Stimulated activated effector memory CD8-positive, alpha-beta T cell treated with anti-CD3 and anti-CD28 coated beads, Interleukin-12 subunit alpha, Interleukin-12 subunit beta, amount 100 ng/mL, for 72 hours (primary cell): ENCODE data around the gene ATP5ME.
A peak's percentile ranks its signal among the peaks of the same experiment; 100 is the strongest.
"Not testable (repeated sequence)": the region's sequence is repeated elsewhere in the genome, so short reads cannot be mapped to it uniquely, and the experiment has no call there.

Experiments
- ATAC-seq: fragments of 150-1000 bp; cut with Tn5 transposase; 2 replicates; pipeline ENCODE4 v1.10.0; 2021
- DNase-seq, 2 donors: peaks; one replicate each; pipeline ENCODE4 v3.0.0; 2021 to 2022; ENCODE audit warnings: low spot score in 2 of 2
- H3K27ac Mint-ChIP-seq: one replicate; pipeline ENCODE4 v1.8.0; 2022; ENCODE audit warnings: mild to moderate bottlenecking, mixed read lengths
- H3K36me3 Mint-ChIP-seq: one replicate; pipeline ENCODE4 v1.8.0; 2022; ENCODE audit warnings: mild to moderate bottlenecking, mixed read lengths
- H3K4me1 Mint-ChIP-seq: one replicate; pipeline ENCODE4 v1.8.0; 2022; ENCODE audit warnings: mixed read lengths
- H3K4me3 Mint-ChIP-seq: one replicate; pipeline ENCODE4 v1.8.0; 2022; ENCODE audit warnings: mild to moderate bottlenecking, mixed read lengths
- H3K9me3 Mint-ChIP-seq: one replicate; pipeline ENCODE4 v1.8.0; 2022; ENCODE audit warnings: mixed read lengths

ATP5ME gene

GRCh38 chr4:649751-650310, 24.2 kb downstream of the ATP5ME start:
- DNase-seq = no peak
- ATAC-seq = no peak
- Mint-ChIP-seq H3K9me3 (no peaks in the 10 kb centered on the region), H3K4me3 (no peak overlapping the region), H3K4me1 (no peaks in the 10 kb centered on the region), H3K27ac (no peak overlapping the region), H3K36me3 (no peaks in the 10 kb centered on the region)

- ATAC-seq (no peak), DNase-seq (no peak)
- Mint-ChIP-seq H3K27ac (no peak overlapping the region), H3K4me1 (no peaks in the 10 kb centered on the region), H3K4me3 (no peak overlapping the region), H3K36me3 (no peaks in the 10 kb centered on the region), H3K9me3 (no peaks in the 10 kb centered on the region)
Measured at GRCh38 chr4:649293-649625, 24.8 kb downstream of the ATP5ME start.

- H3K36me3 Mint-ChIP-seq = no peaks in the 10 kb centered on the region
- ATAC-seq (no peak), DNase-seq (no peak)
- no peaks in the 10 kb centered on the region for H3K9me3 Mint-ChIP-seq
- no peak overlapping the region for H3K4me3 Mint-ChIP-seq
- H3K4me1 Mint-ChIP-seq = no peaks in the 10 kb centered on the region
- H3K27ac Mint-ChIP-seq = no peak overlapping the region
Measured at GRCh38 chr4:648579-649292, 25.3 kb downstream of the ATP5ME start.

GRCh38 chr4:647481-647880, 26.6 kb downstream of the ATP5ME start:
- Mint-ChIP-seq H3K36me3 (no peaks in the 10 kb centered on the region), H3K4me3 (no peak overlapping the region), H3K9me3 (no peaks in the 10 kb centered on the region), H3K4me1 (no peaks in the 10 kb centered on the region), H3K27ac (no peak overlapping the region)
- ATAC-seq (no peak), DNase-seq (no peak)

- H3K36me3 Mint-ChIP-seq = no peaks in the 10 kb centered on the region
- H3K4me1 Mint-ChIP-seq = no peaks in the 10 kb centered on the region
- peak overlapping the region; percentile 42 for H3K4me3 Mint-ChIP-seq
- no peak for ATAC-seq
- no peaks in the 10 kb centered on the region for H3K9me3 Mint-ChIP-seq
- H3K27ac Mint-ChIP-seq = no peak overlapping the region
- DNase-seq = no peak
Measured at GRCh38 chr4:646460-646859, 27.6 kb downstream of the ATP5ME start.

- H3K4me1 Mint-ChIP-seq, H3K9me3 Mint-ChIP-seq, H3K4me3 Mint-ChIP-seq, H3K27ac Mint-ChIP-seq, H3K36me3 Mint-ChIP-seq, ATAC-seq, DNase-seq: not testable (repeated sequence)
Measured at GRCh38 chr4:642366-642765, 31.7 kb downstream of the ATP5ME start.

GRCh38 chr4:637536-638280, 36.4 kb downstream of the ATP5ME start:
- H3K27ac Mint-ChIP-seq = no peak overlapping the region
- DNase-seq (no peak), ATAC-seq (no peak)
- no peaks in the 10 kb centered on the region for H3K4me1 Mint-ChIP-seq
- no peak overlapping the region for H3K4me3 Mint-ChIP-seq
- H3K36me3 Mint-ChIP-seq = no peaks in the 10 kb centered on the region
- no peaks in the 10 kb centered on the region for H3K9me3 Mint-ChIP-seq

GRCh38 chr4:636628-637159, 37.4 kb downstream of the ATP5ME start:
- Mint-ChIP-seq H3K36me3 (no peaks in the 10 kb centered on the region), H3K9me3 (no peaks in the 10 kb centered on the region), H3K4me3 (no peak overlapping the region), H3K27ac (no peak overlapping the region), H3K4me1 (no peaks in the 10 kb centered on the region)
- no peak for ATAC-seq
- no peak for DNase-seq

GRCh38 chr4:635851-636627, 38.0 kb downstream of the ATP5ME start:
- H3K9me3 Mint-ChIP-seq = no peaks in the 10 kb centered on the region
- H3K36me3 Mint-ChIP-seq = no peaks in the 10 kb centered on the region
- DNase-seq = no peak
- H3K27ac Mint-ChIP-seq = no peak overlapping the region
- H3K4me1 Mint-ChIP-seq = no peaks in the 10 kb centered on the region
- H3K4me3 Mint-ChIP-seq = no peak overlapping the region
- ATAC-seq = no peak

GRCh38 chr4:635066-635835, 38.8 kb downstream of the ATP5ME start:
- not testable (repeated sequence) for H3K36me3 Mint-ChIP-seq, DNase-seq, ATAC-seq, H3K4me1 Mint-ChIP-seq, H3K27ac Mint-ChIP-seq, H3K9me3 Mint-ChIP-seq, H3K4me3 Mint-ChIP-seq

- no peak for DNase-seq
- Mint-ChIP-seq H3K9me3 (no peaks in the 10 kb centered on the region), H3K27ac (no peak overlapping the region), H3K4me1 (no peaks in the 10 kb centered on the region), H3K36me3 (no peaks in the 10 kb centered on the region), H3K4me3 (no peak overlapping the region)
- ATAC-seq = no peak
Measured at GRCh38 chr4:634599-634985, 39.5 kb downstream of the ATP5ME start.

- Mint-ChIP-seq H3K9me3 (no peaks in the 10 kb centered on the region), H3K36me3 (no peaks in the 10 kb centered on the region), H3K27ac (no peak overlapping the region), H3K4me1 (no peaks in the 10 kb centered on the region), H3K4me3 (no peak overlapping the region)
- DNase-seq = no peak
- ATAC-seq = no peak
Measured at GRCh38 chr4:633976-634598, 40.0 kb downstream of the ATP5ME start.

- H3K9me3 Mint-ChIP-seq = no peaks in the 10 kb centered on the region
- H3K4me3 Mint-ChIP-seq = no peak overlapping the region
- no peak overlapping the region for H3K27ac Mint-ChIP-seq
- H3K36me3 Mint-ChIP-seq = no peaks in the 10 kb centered on the region
- ATAC-seq (no peak), DNase-seq (no peak)
- no peaks in the 10 kb centered on the region for H3K4me1 Mint-ChIP-seq
Measured at GRCh38 chr4:633406-633805, 40.7 kb downstream of the ATP5ME start.

GRCh38 chr4:632926-633325, 41.1 kb downstream of the ATP5ME start:
- H3K4me3 Mint-ChIP-seq = no peak overlapping the region
- no peaks in the 10 kb centered on the region for H3K4me1 Mint-ChIP-seq
- H3K27ac Mint-ChIP-seq = no peak overlapping the region
- no peaks in the 10 kb centered on the region for H3K36me3 Mint-ChIP-seq
- DNase-seq = no peak
- ATAC-seq = no peak
- no peaks in the 10 kb centered on the region for H3K9me3 Mint-ChIP-seq
